Thyroid gland (tissue), 4 donors: ENCODE data around the gene TXK.

Source experiments
- CTCF ChIP-seq, 6 experiments: fragments of 200-600 bp in 3 of 6; fragments of 450-650 bp in 3 of 6; sonication (generic) in 3 of 6; IDR thresholded peaks; one replicate each; pipeline ENCODE4 v1.5.1; 2016 to 2019; ENCODE audit warnings: antibody characterized with exemption in 6 of 6, mild to moderate bottlenecking in 2 of 6, inconsistent platforms in 1 of 6, moderate library complexity in 1 of 6
- POLR2A ChIP-seq, 2 donors: fragments of 450-650 bp; IDR thresholded peaks; one replicate each; pipeline ENCODE4 v1.6.1; 2017; ENCODE audit warnings: antibody characterized with exemption in 2 of 2, mild to moderate bottlenecking in 2 of 2, moderate library complexity in 1 of 2

GRCh38 chr4:48082956-48083355 is 51.1 kb downstream of the TXK start:
- no peak for TF ChIP-seq CTCF (IDR thresholded peaks at IDR 0.05)
- TF ChIP-seq POLR2A (IDR thresholded peaks at IDR 0.05), result no peak
